Upper lobe of left lung (tissue), 6 donors: Measurements from ENCODE around the gene AMBN. TPM values are rescaled to one million over a fixed set of nuclear protein-coding genes. Genes with fewer than 3 reads are reported as not detected.
A peak's percentile ranks its signal among the peaks of the same experiment; 100 is the strongest.

Experiments
- ATAC-seq, 2 donors: fragments of 200-7000 bp; cut with Tn5 transposase; one replicate each; pipeline ENCODE4 v1.9.1; 2022; ENCODE audit warnings: mild to moderate bottlenecking in 2 of 2, moderate library complexity in 2 of 2; ENCODE audit not compliant: low FRiP score in 2 of 2
- DNase-seq, 2 donors: peaks; one replicate each; pipeline ENCODE4 v3.0.0-alpha.2; 2019 to 2020
- H3K27ac ChIP-seq, 4 donors: fragments of 200-600 bp; sonication (generic); one replicate each; pipeline ENCODE4 v1.5.1; 2016 to 2019
- H3K27me3 ChIP-seq, 4 donors: fragments of 200-600 bp; sonication (generic); one replicate each; pipeline ENCODE4 v1.5.1; 2017 to 2019
- H3K36me3 ChIP-seq, 4 donors: fragments of 200-600 bp; sonication (generic); one replicate each; pipeline ENCODE4 v1.5.1; 2016 to 2019
- H3K4me1 ChIP-seq, 4 donors: fragments of 200-600 bp; sonication (generic); one replicate each; pipeline ENCODE4 v1.5.1; 2018 to 2019
- H3K4me3 ChIP-seq, 4 donors: fragments of 200-600 bp; sonication (generic); one replicate each; pipeline ENCODE4 v1.5.1; 2017 to 2019; ENCODE audit warnings: mild to moderate bottlenecking in 2 of 4, moderate library complexity in 1 of 4
- H3K9me3 ChIP-seq, 4 donors: fragments of 200-600 bp; sonication (generic); one replicate each; pipeline ENCODE4 v1.5.1; 2018 to 2019
- EP300 ChIP-seq, 4 donors: sonication (generic); formaldehyde crosslinking; IDR thresholded peaks; one replicate each; pipeline ENCODE4 v1.5.1; 2017; ENCODE audit warnings: antibody characterized with exemption in 4 of 4, control low read depth in 2 of 4
- POLR2A ChIP-seq, 4 donors: fragments of 450-650 bp; IDR thresholded peaks; one replicate each; pipeline ENCODE4 v1.5.1; 2016 to 2017; ENCODE audit warnings: antibody characterized with exemption in 4 of 4, mild to moderate bottlenecking in 2 of 4
- POLR2AphosphoS5 ChIP-seq, 2 donors: sonication (generic); formaldehyde crosslinking; IDR thresholded peaks; one replicate each; pipeline ENCODE4 v1.5.1; 2017; ENCODE audit warnings: antibody characterized with exemption in 2 of 2
- WGBS, 2 donors: methylation state at CpG; one replicate each; pipeline ENCODE4 v1.1.5; 2017 to 2018; 5-methylcytosine and 5-hydroxymethylcytosine counted together
- total RNA-seq, 6 donors: library from RNA; depleted of rRNA in 4 of 6; stranded (reverse); fragments of >200 nt in 4 of 6; gene quantifications; one replicate each; pipeline versions ENCODE4 v1.1.0 to v1.2.1, GENCODE V29; 2016 to 2021
- TF ChIP-seq, protein P1 (sequence below), 6 experiments: fragments of 450-650 bp in 4 of 6; fragments of 200-600 bp in 2 of 6; sonication (generic) in 2 of 6; IDR thresholded peaks; one replicate each; pipeline ENCODE4 v1.5.1; 2016 to 2019; ENCODE audit warnings: antibody characterized with exemption in 6 of 6
- donor health status: DM: no; HTN: no; CAD: no; lungs with moderate emphysema.
- donor health status: DM: no; HTN: yes; CAD: no; lungs with severe emphysema.

The AMBN gene
- total RNA-seq, 6 donors from 2014 or later: not detected

DNA sequence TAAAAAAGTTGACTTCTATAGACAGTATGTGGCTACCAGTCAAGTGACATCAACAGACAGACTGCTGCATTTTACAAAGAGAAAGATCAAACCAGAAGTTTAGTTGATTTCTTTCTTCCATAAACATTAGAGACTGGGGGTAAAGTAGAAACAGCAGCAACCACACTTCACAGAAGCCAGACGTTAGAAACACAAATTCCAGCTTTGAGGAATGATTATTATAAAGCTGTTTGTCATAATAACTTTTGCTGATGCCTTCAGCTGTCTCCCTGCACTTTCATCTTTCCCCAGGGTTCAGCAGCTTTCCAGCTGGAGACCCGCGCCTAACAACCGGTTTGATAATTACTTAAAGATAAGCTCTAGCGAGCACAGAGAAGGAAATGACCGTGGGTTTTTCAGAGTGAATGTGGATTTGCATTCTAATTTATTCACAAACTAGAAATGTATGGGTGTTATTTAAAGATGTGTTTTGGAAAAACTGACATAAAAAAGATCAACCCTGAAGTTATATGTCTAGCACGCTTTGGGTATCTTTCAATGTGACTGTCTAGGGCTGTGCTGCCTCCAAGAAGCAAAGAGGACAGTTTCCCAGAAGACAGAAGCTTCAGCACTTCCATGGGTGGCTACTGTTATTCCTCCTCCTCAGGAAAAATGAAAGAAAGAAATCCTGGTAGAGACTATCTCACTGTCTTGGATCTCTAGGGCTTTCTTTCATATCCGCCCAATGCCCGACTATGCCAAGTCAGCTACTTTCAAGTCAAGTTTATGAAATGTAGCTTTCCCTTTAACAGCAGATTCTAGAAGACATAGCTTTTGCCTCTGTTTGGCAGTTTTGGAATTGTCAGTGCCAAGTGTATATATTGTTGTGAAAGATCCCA, 21.5 kb downstream of the AMBN start:
- peak overlapping the region in 2 of 4 donors; percentile 27 to 28 for H3K4me3 ChIP-seq
- TF ChIP-seq POLR2A (IDR thresholded peaks at IDR 0.05): no peak
- no peak for TF ChIP-seq EP300 (IDR thresholded peaks at IDR 0.05)
- no peak for TF ChIP-seq POLR2AphosphoS5 (IDR thresholded peaks at IDR 0.05)
- TF ChIP-seq, protein P1, sequence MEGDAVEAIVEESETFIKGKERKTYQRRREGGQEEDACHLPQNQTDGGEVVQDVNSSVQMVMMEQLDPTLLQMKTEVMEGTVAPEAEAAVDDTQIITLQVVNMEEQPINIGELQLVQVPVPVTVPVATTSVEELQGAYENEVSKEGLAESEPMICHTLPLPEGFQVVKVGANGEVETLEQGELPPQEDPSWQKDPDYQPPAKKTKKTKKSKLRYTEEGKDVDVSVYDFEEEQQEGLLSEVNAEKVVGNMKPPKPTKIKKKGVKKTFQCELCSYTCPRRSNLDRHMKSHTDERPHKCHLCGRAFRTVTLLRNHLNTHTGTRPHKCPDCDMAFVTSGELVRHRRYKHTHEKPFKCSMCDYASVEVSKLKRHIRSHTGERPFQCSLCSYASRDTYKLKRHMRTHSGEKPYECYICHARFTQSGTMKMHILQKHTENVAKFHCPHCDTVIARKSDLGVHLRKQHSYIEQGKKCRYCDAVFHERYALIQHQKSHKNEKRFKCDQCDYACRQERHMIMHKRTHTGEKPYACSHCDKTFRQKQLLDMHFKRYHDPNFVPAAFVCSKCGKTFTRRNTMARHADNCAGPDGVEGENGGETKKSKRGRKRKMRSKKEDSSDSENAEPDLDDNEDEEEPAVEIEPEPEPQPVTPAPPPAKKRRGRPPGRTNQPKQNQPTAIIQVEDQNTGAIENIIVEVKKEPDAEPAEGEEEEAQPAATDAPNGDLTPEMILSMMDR (IDR thresholded peaks at IDR 0.05): no peak
- H3K36me3 ChIP-seq: no peaks in the 10 kb centered on the region
- H3K9me3 ChIP-seq: no peaks in the 10 kb centered on the region
- H3K4me1 ChIP-seq: peaks cover 0 to 10% (median 3%) of the 10 kb centered on the region in 4 donors
- no peak for DNase-seq
- H3K27me3 ChIP-seq: no peaks in the 10 kb centered on the region
- peak in 1 of 2 donors; percentile 44 for ATAC-seq
- 25 to 27% methylated on average over 9 of the region's 9 CpGs for WGBS, 2 donors
- H3K27ac ChIP-seq: no peak overlapping the region

DNA sequence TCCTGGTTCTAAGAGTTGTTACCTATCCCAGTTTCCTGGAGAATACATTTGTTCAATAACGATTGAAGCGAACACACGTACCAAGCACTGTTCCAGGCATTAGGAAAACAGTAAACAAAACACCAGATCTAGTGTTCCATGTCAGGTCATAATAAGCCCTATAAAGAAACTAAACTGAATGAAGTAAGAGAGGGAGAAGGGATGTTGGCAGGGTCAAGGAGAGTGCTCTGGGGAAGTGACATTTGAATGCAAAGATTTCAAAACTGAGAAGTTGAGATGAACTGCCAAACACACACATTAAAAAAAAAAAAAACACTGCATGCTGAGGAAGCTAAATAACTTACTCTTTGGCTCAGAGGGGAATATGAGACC, 22.1 kb downstream of the AMBN start:
- no peaks in the 10 kb centered on the region for H3K36me3 ChIP-seq
- WGBS, 2 donors: 34 to 56% methylated on average over 3 of the region's 3 CpGs
- no peak overlapping the region for H3K27ac ChIP-seq
- TF ChIP-seq POLR2A (IDR thresholded peaks at IDR 0.05): no peak
- no peak for TF ChIP-seq EP300 (IDR thresholded peaks at IDR 0.05)
- TF ChIP-seq POLR2AphosphoS5 (IDR thresholded peaks at IDR 0.05): no peak
- TF ChIP-seq, protein P1 (IDR thresholded peaks at IDR 0.05): no peak
- DNase-seq (no peak), ATAC-seq (peak in 1 of 2 donors; percentile 38)
- no peaks in the 10 kb centered on the region for H3K9me3 ChIP-seq
- H3K27me3 ChIP-seq: no peaks in the 10 kb centered on the region
- peak overlapping the region in 2 of 4 donors; percentile 27 to 28 for H3K4me3 ChIP-seq
- H3K4me1 ChIP-seq: peaks cover 0 to 10% (median 3%) of the 10 kb centered on the region in 4 donors

GRCh38 chr4:70619288-70619687, 27.2 kb downstream of the AMBN start:
- Histone ChIP-seq H3K4me3 (no peak overlapping the region), H3K36me3 (no peaks in the 10 kb centered on the region), H3K9me3 (no peaks in the 10 kb centered on the region), H3K4me1 (peaks cover 0 to 1% (median 0%) of the 10 kb centered on the region in 4 donors), H3K27ac (no peak overlapping the region), H3K27me3 (no peaks in the 10 kb centered on the region)
- DNase-seq: no peak
- 93 to 94% methylated on average over 4 of the region's 4 CpGs for WGBS, 2 donors
- ATAC-seq: no peak
- TF ChIP-seq POLR2A (IDR thresholded peaks at IDR 0.05) (no peak), EP300 (IDR thresholded peaks at IDR 0.05) (no peak), POLR2AphosphoS5 (IDR thresholded peaks at IDR 0.05) (no peak)
- TF ChIP-seq, protein P1 (IDR thresholded peaks at IDR 0.05): no peak

DNA sequence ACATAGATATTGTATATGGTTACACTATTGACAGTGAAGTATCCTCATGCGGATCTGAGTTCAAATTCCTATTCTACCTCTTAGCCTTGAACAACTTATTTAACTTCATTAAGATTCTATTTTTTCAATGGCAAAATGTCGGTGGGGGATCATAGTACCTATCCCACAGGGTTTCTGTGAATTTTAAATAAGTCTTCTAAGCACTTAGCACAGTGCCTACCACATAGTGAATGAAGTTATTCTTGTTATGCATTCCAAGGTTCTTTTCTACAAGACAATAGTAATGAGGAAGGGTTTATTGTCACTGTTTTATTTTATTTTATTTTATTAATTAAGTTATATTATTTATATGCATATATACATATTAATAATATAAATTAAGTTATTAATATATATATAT, 27.7 kb downstream of the AMBN start:
- H3K27ac ChIP-seq: no peak overlapping the region
- no peaks in the 10 kb centered on the region for H3K27me3 ChIP-seq
- DNase-seq: no peak
- H3K36me3 ChIP-seq: no peaks in the 10 kb centered on the region
- no peaks in the 10 kb centered on the region for H3K4me1 ChIP-seq
- H3K9me3 ChIP-seq: no peaks in the 10 kb centered on the region
- H3K4me3 ChIP-seq: no peak overlapping the region
- TF ChIP-seq, protein P1 (IDR thresholded peaks at IDR 0.05): no peak
- no peak for TF ChIP-seq EP300 (IDR thresholded peaks at IDR 0.05)
- WGBS, 2 donors: 91 to 97% methylated on average over 2 of the region's 2 CpGs
- ATAC-seq: no peak

- ATAC-seq (no peak), DNase-seq (no peak)
- Histone ChIP-seq H3K27ac (no peak overlapping the region), H3K4me3 (no peak overlapping the region), H3K27me3 (no peaks in the 10 kb centered on the region), H3K4me1 (no peaks in the 10 kb centered on the region), H3K9me3 (no peaks in the 10 kb centered on the region), H3K36me3 (no peaks in the 10 kb centered on the region)
- TF ChIP-seq POLR2AphosphoS5 (IDR thresholded peaks at IDR 0.05) (no peak), POLR2A (IDR thresholded peaks at IDR 0.05) (no peak), EP300 (IDR thresholded peaks at IDR 0.05) (no peak)
- TF ChIP-seq, protein P1 (IDR thresholded peaks at IDR 0.05): no peak
- 87 to 99% methylated on average over 3 of the region's 3 CpGs for WGBS, 2 donors
Measured at GRCh38 chr4:70623323-70623722, 31.3 kb downstream of the AMBN start.
